Heart left ventricle (tissue), 13 donors: Measurements from ENCODE around the gene HAGHL.

Source experiments
- CTCF ChIP-seq, 12 donors: fragments of 200-600 bp; sonication (generic) in 4 of 12; IDR thresholded peaks; one replicate each; pipeline versions ENCODE4 v1.5.0 to v1.8.0; 2018 to 2022; ENCODE audit warnings: antibody characterized with exemption in 12 of 12, mild to moderate bottlenecking in 5 of 12
- POLR2A ChIP-seq, 2 donors: fragments of 450-650 bp; IDR thresholded peaks; one replicate each; pipeline ENCODE4 v1.6.1; 2017; ENCODE audit warnings: antibody characterized with exemption in 2 of 2, mild to moderate bottlenecking in 2 of 2, moderate library complexity in 2 of 2
- donor health status: ischemic (EF 13 %, LVEDD 7.1; RV severe dilation, severe dysfunction).
- donor health status: DM: no; HTN: yes; CAD: no.
- donor health status: DM: no; HTN: no; CAD: no.
- donor health status: ischemic (EF 25% LVEDD 6.9; RV normal size, moderate dysfunction).
- donor health status: ischemic (EF 25% LVEDD 5.7; RV mildly dilated, moderate dysfunction).
- donor health status: ischemic (EF 35%, LVEDD 5.7; RV mildly dilated, moderate dysfunction).
- donor health status: nonischemic (EF 11% LVEDD 7.7; RV severe dilation, severe dysfunction).
- donor health status: DM: yes; HTN: yes; CAD: no.
- donor health status: PGD.
- donor health status: ischemic (EF 29% LVEDD 5.4; RV normal size, mild dysfunction).
- donor health status: nonischemic (EF 23%, LVEDD 6.1; RV moderate dilation, normal function).

GRCh38 chr16:706189-707061 lies 20.5 kb upstream of the HAGHL start:
- no peak for TF ChIP-seq POLR2A (IDR thresholded peaks at IDR 0.05)
- no peak for TF ChIP-seq CTCF (IDR thresholded peaks at IDR 0.05)
